Measurements from ENCODE around the gene OR52K2.

GRCh38 chr11:4465407-4465806 lies 16.3 kb downstream of the OR52K2 start:
- TF ChIP-seq CTCF (conservative IDR thresholded peaks at IDR 0.05 in 1 of 2, IDR thresholded peaks at IDR 0.05 in 1 of 2; ENCODE audit: extremely low read depth in 1 of 2, insufficient read depth in 1 of 2, low read depth in 1 of 2, low read length in 2 of 2) = no peak
- no peak for TF ChIP-seq EZH2 (IDR thresholded peaks at IDR 0.05; ENCODE audit: borderline replicate concordance, low read length)
